Measurements from ENCODE around the gene USP31.
"Not testable (repeated sequence)": the region's sequence is repeated elsewhere in the genome, so short reads cannot be mapped to it uniquely, and the experiment has no call there.

USP31 gene

GRCh38 chr16:23096450-23096849 is 52.8 kb downstream of the USP31 start:
- not testable (repeated sequence) for DNase-seq, ATAC-seq

- not testable (repeated sequence) for DNase-seq, ATAC-seq
These were observed 55.1 kb downstream of the USP31 start for GRCh38 chr16:23094136-23094535.

GRCh38 chr16:23092801-23093117 is 56.5 kb downstream of the USP31 start:
- ATAC-seq (no peak), DNase-seq (no peak)

- DNase-seq, result no peak
These were observed 57.0 kb downstream of the USP31 start for GRCh38 chr16:23092072-23092800.

GRCh38 chr16:23089111-23089510 is 60.1 kb downstream of the USP31 start:
- no peak for ATAC-seq
- DNase-seq, result no peak

More at GRCh38 chr16:23092072-23092800, 57.0 kb downstream of the USP31 start:
- ATAC-seq, result no peak

- ATAC-seq, result no peak
- DNase-seq, result no peak
These were observed 61.2 kb downstream of the USP31 start for GRCh38 chr16:23088018-23088417.

- no peak for DNase-seq
- ATAC-seq, result no peak
These were observed 63.3 kb downstream of the USP31 start for GRCh38 chr16:23085949-23086348.

- DNase-seq, result no peak
- ATAC-seq, result no peak
These were observed 67.0 kb downstream of the USP31 start for GRCh38 chr16:23082161-23082788.

- peak; percentile 28 for ATAC-seq
These were observed 67.6 kb downstream of the USP31 start for GRCh38 chr16:23081675-23082119.

GRCh38 chr16:23080747-23081146 is 68.5 kb downstream of the USP31 start:
- ATAC-seq (no peak), DNase-seq (no peak)

More at GRCh38 chr16:23081675-23082119, 67.6 kb downstream of the USP31 start:
- DNase-seq, result no peak

- ATAC-seq, result no peak
- DNase-seq, result no peak
These were observed 68.9 kb downstream of the USP31 start for GRCh38 chr16:23080329-23080728.

- DNase-seq, result no peak
- ATAC-seq, result no peak
These were observed 69.5 kb downstream of the USP31 start for GRCh38 chr16:23079675-23080301.

- DNase-seq (no peak), ATAC-seq (no peak)
These were observed 74.8 kb downstream of the USP31 start for GRCh38 chr16:23074423-23074822.

- no peak for DNase-seq
- no peak for ATAC-seq
These were observed 76.3 kb downstream of the USP31 start for GRCh38 chr16:23072769-23073549.

GRCh38 chr16:23072084-23072599 is 77.1 kb downstream of the USP31 start:
- DNase-seq (no peak), ATAC-seq (no peak)

- DNase-seq, result no peak
- ATAC-seq, result no peak
These were observed 77.8 kb downstream of the USP31 start for GRCh38 chr16:23071196-23072083.

GRCh38 chr16:23069844-23070243 is 79.4 kb downstream of the USP31 start:
- DNase-seq, result no peak
- ATAC-seq, result no peak

- DNase-seq (no peak), ATAC-seq (no peak)
These were observed 81.0 kb downstream of the USP31 start for GRCh38 chr16:23068079-23068736.

GRCh38 chr16:23066676-23067075 is 82.6 kb downstream of the USP31 start:
- DNase-seq (no peak), ATAC-seq (no peak)

- DNase-seq, result no peak
- no peak for ATAC-seq
These were observed 84.6 kb downstream of the USP31 start for GRCh38 chr16:23064639-23065038.

- no peak for ATAC-seq
- DNase-seq, result no peak
These were observed 86.7 kb downstream of the USP31 start for GRCh38 chr16:23062524-23062923.
